ENCODE results near the gene HCFC2. TPM values are rescaled to one million over a fixed set of nuclear protein-coding genes. Genes with fewer than 3 reads are reported as not detected.

The HCFC2 gene
- total RNA-seq, 2 donors from 2014 or later: 14.5 to 15.8 TPM

DNA sequence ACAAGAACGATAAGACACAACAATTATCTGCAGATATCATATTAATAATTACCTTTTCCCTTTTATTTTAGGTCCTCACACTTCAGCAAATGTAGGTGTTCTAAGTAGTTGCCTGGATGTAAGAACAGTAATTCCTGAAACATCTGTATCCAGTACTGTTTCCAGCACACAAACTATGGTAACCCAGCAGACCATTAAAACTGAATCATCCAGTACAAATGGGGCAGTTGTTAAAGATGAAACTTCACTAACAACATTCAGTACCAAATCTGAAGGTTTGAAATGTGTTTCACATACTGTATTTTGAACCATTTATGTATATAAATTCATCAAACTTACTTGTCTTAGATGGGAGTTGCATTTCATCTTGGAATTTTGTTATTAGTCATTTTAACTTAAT lies 31.0 kb downstream of the HCFC2 start:
- Histone ChIP-seq H3K4me1 (no peaks in the 10 kb centered on the region), H3K27me3 (no peaks in the 10 kb centered on the region), H3K27ac (no peak overlapping the region), H3K4me3 (no peak overlapping the region), H3K36me3 (replicated peaks in 1 of 2; ENCODE audit: insufficient read depth in 1 of 2, low read depth in 2 of 2) (peaks cover 0 to 23% of the 10 kb centered on the region in 2 donors), H3K9me3 (no peaks in the 10 kb centered on the region)
- ATAC-seq (no peak), DNase-seq (no peak)
- 38 to 49% methylated on average over 1 of the region's 1 CpG for WGBS, 2 donors
- TF ChIP-seq POLR2A (IDR thresholded peaks at IDR 0.05): no peak
- TF ChIP-seq, protein P1, sequence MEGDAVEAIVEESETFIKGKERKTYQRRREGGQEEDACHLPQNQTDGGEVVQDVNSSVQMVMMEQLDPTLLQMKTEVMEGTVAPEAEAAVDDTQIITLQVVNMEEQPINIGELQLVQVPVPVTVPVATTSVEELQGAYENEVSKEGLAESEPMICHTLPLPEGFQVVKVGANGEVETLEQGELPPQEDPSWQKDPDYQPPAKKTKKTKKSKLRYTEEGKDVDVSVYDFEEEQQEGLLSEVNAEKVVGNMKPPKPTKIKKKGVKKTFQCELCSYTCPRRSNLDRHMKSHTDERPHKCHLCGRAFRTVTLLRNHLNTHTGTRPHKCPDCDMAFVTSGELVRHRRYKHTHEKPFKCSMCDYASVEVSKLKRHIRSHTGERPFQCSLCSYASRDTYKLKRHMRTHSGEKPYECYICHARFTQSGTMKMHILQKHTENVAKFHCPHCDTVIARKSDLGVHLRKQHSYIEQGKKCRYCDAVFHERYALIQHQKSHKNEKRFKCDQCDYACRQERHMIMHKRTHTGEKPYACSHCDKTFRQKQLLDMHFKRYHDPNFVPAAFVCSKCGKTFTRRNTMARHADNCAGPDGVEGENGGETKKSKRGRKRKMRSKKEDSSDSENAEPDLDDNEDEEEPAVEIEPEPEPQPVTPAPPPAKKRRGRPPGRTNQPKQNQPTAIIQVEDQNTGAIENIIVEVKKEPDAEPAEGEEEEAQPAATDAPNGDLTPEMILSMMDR (IDR thresholded peaks at IDR 0.05): no peak
- intact Hi-C loops (cut with DNase I): no loop called here

DNA sequence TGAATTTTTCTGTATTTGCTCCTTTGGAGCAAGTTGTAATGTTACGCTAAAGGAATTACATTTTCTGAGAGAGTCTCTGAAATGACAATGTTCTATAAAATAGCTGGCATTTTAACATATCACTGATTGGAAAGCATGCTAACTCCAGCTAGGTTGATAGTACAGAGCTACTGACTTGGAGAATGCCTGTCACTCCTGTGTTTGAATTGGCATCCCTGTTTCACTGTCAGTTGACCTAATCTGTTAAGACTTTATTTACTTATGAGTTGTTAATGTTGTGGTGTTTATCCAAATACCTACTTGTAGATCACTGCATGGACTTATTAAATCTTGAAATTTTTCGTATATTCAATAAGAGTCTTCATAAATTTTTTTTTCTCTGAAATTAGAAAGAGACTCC lies 33.6 kb downstream of the HCFC2 start:
- Histone ChIP-seq H3K4me3 (no peak overlapping the region), H3K36me3 (replicated peaks in 1 of 2; ENCODE audit: insufficient read depth in 1 of 2, low read depth in 2 of 2) (peaks cover 0 to 25% of the 10 kb centered on the region in 2 donors), H3K9me3 (no peaks in the 10 kb centered on the region), H3K27me3 (no peaks in the 10 kb centered on the region), H3K4me1 (no peaks in the 10 kb centered on the region), H3K27ac (no peak overlapping the region)
- ATAC-seq (no peak), DNase-seq (no peak)
- 96 to 100% methylated on average over 2 of the region's 2 CpGs for WGBS, 2 donors
- TF ChIP-seq, protein P1 (IDR thresholded peaks at IDR 0.05): no peak
- TF ChIP-seq POLR2A (IDR thresholded peaks at IDR 0.05): no peak
- intact Hi-C loops (cut with DNase I): no loop called here

DNA sequence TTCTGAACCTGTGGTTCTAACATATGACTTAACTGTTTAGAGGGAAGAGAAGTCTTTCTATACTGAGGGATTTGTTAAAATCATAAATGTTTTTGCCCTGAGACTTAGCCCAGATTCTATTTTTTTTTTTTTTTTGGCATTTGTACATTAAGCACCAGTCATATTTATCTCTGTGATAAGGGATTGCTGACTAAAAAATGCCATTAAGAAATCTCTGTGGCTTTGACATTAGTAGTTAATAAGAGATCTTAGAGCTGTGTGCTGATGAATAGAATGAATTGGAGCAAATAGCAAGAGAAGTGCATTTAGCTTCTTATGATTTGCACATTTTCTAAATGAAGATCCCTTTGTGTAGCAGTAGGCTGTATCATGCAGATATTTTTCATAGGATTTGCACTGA lies 41.1 kb downstream of the HCFC2 start:
- Histone ChIP-seq H3K4me3 (no peak overlapping the region), H3K27ac (no peak overlapping the region), H3K9me3 (no peaks in the 10 kb centered on the region), H3K36me3 (replicated peaks in 1 of 2; ENCODE audit: insufficient read depth in 1 of 2, low read depth in 2 of 2) (peaks cover 0 to 9% of the 10 kb centered on the region in 2 donors), H3K4me1 (peaks cover 19% of the 10 kb centered on the region), H3K27me3 (no peaks in the 10 kb centered on the region)
- DNase-seq: no peak
- TF ChIP-seq POLR2A (IDR thresholded peaks at IDR 0.05): no peak
- TF ChIP-seq, protein P1 (IDR thresholded peaks at IDR 0.05): no peak
- no peak for ATAC-seq
- intact Hi-C loops (cut with DNase I): loop anchor here (10.0 kb wide), 2 partner anchors 141 to 231 kb away; partner anchors contain the start of gene TDG

DNA sequence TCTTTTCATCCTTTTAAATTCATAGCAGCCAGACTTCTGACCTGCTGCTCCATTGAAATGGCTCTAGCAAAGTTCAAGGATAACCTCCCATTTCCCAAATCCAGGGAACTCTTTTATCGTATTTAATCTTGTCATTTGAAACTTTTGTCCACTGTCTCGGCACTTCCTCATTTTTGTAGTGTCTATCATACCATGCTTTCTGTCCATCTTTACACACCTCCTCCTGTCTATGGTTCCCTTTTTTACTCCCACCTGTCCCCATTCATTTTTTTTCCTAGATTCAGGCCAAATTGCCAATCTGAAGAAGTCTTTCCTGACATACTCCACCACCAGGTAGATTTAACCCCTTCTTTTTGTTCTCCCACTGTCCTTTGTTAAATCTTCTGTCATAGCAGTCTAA lies 42.6 kb downstream of the HCFC2 start:
- ATAC-seq (no peak), DNase-seq (no peak)
- Histone ChIP-seq H3K9me3 (no peaks in the 10 kb centered on the region), H3K27ac (no peak overlapping the region), H3K4me3 (no peak overlapping the region), H3K36me3 (replicated peaks in 1 of 2; ENCODE audit: insufficient read depth in 1 of 2, low read depth in 2 of 2) (peaks cover 0 to 4% of the 10 kb centered on the region in 2 donors), H3K27me3 (no peaks in the 10 kb centered on the region), H3K4me1 (peaks cover 19% of the 10 kb centered on the region)
- TF ChIP-seq, protein P1 (IDR thresholded peaks at IDR 0.05): no peak
- no peak for TF ChIP-seq POLR2A (IDR thresholded peaks at IDR 0.05)
- 72 to 86% methylated on average over 2 of the region's 2 CpGs for WGBS, 2 donors
- intact Hi-C loops (cut with DNase I): loop anchor here (10.0 kb wide), 2 partner anchors 142 to 232 kb away; partner anchors contain the start of gene TDG

DNA sequence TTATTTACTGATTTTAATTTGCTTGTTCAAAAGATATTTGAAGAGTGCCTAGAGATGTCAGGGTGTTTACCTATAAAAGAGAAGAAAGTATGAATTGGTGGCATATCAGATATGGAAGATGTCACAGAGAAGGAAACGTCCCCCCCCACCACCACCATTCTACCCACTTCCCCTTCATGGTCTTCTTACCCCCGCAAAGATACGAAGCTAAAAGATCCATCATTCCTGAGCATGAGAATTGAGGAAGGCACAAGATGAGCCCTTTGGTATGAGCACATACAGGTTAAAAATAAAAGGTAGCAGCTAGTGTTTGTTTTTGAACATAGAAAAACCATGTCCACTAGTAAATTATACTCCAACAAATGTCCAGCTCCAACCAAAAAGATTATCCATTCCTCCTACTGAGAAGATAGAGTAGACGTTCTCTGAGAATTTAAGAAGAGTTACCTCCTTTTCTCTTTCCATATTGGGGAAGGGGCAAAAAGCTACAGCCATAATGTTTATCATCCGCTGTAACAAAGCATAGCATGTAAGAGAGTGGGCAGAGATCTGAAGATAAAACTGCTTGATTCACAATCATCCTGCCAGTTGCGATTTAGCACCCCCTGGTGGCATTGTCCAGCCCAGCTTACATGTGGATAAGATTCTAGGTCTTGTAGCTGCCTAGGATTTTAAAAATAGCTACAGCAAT lies 44.6 kb downstream of the HCFC2 start:
- ATAC-seq (peak; percentile 82), DNase-seq (peak; percentile 73 to 85 (median 78))
- Histone ChIP-seq H3K4me1 (peaks cover 19% of the 10 kb centered on the region), H3K4me3 (no peak overlapping the region), H3K36me3 (replicated peaks in 1 of 2; ENCODE audit: insufficient read depth in 1 of 2, low read depth in 2 of 2) (no peaks in the 10 kb centered on the region), H3K27ac (no peak overlapping the region), H3K9me3 (no peaks in the 10 kb centered on the region), H3K27me3 (no peaks in the 10 kb centered on the region)
- WGBS, 2 donors: 32 to 38% methylated on average over 6 of the region's 6 CpGs
- intact Hi-C loops (cut with DNase I): loop anchor here (10.0 kb wide), 2 partner anchors 144 to 234 kb away; partner anchors contain the start of gene TDG
- no peak for TF ChIP-seq POLR2A (IDR thresholded peaks at IDR 0.05)
- TF ChIP-seq, protein P1 (IDR thresholded peaks at IDR 0.05): peak; percentile 71 to 90 (median 75)
